ENCODE measurements around the gene XBP1.
"Not testable (repeated sequence)": the region's sequence is repeated elsewhere in the genome, so short reads cannot be mapped to it uniquely, and the experiment has no call there.

The XBP1 gene

GRCh38 chr22:28792491-28793383, 7.6 kb downstream of the XBP1 start:
- DNase-seq (ENCODE audit: low read depth in 2 of 2) = no peak

- DNase-seq (ENCODE audit: low read depth in 2 of 2) = no peak
These were observed 8.4 kb downstream of the XBP1 start for GRCh38 chr22:28791841-28792490.

GRCh38 chr22:28791124-28791523, 9.2 kb downstream of the XBP1 start:
- DNase-seq (ENCODE audit: low read depth in 2 of 2) = no peak

GRCh38 chr22:28788601-28789000, 11.8 kb downstream of the XBP1 start:
- DNase-seq (ENCODE audit: low read depth in 2 of 2) = no peak

GRCh38 chr22:28783786-28784671, 16.3 kb downstream of the XBP1 start:
- no peak for DNase-seq (ENCODE audit: low read depth in 2 of 2)

- DNase-seq (ENCODE audit: low read depth in 2 of 2) = no peak
These were observed 20.1 kb downstream of the XBP1 start for GRCh38 chr22:28780296-28780695.

- no peak for DNase-seq (ENCODE audit: low read depth in 2 of 2)
These were observed 20.5 kb downstream of the XBP1 start for GRCh38 chr22:28779833-28780232.

GRCh38 chr22:28774378-28774777, 26.0 kb downstream of the XBP1 start:
- no peak for DNase-seq (ENCODE audit: low read depth in 2 of 2)

GRCh38 chr22:28773461-28773867, 26.9 kb downstream of the XBP1 start:
- no peak for DNase-seq (ENCODE audit: low read depth in 2 of 2)

- peak; percentile 84 to 92 for DNase-seq (ENCODE audit: low read depth in 2 of 2)
These were observed 27.5 kb downstream of the XBP1 start, which contains the start of gene CCDC117 for GRCh38 chr22:28772633-28773460. CCDC117 (plus strand) TSS chr22:28772695; CDS start chr22:28772850, 155 bp downstream.

- no peak for DNase-seq (ENCODE audit: low read depth in 2 of 2)
These were observed 29.1 kb downstream of the XBP1 start for GRCh38 chr22:28771195-28771791.

- DNase-seq (ENCODE audit: low read depth in 2 of 2) = no peak
These were observed 30.8 kb downstream of the XBP1 start for GRCh38 chr22:28769394-28770085.

GRCh38 chr22:28768701-28769393, 31.5 kb downstream of the XBP1 start:
- no peak for DNase-seq (ENCODE audit: low read depth in 2 of 2)

GRCh38 chr22:28766628-28767027, 33.7 kb downstream of the XBP1 start:
- no peak for DNase-seq (ENCODE audit: low read depth in 2 of 2)

GRCh38 chr22:28762000-28762399, 38.4 kb downstream of the XBP1 start:
- DNase-seq (ENCODE audit: low read depth in 2 of 2) = not testable (repeated sequence)

GRCh38 chr22:28761449-28761755, 39.0 kb downstream of the XBP1 start:
- no peak for DNase-seq (ENCODE audit: low read depth in 2 of 2)

- DNase-seq (ENCODE audit: low read depth in 2 of 2) = no peak
These were observed 40.4 kb downstream of the XBP1 start for GRCh38 chr22:28759861-28760560.

GRCh38 chr22:28754512-28754911, 45.9 kb downstream of the XBP1 start:
- DNase-seq (ENCODE audit: low read depth in 2 of 2) = not testable (repeated sequence)

- DNase-seq (ENCODE audit: low read depth in 2 of 2) = no peak
These were observed 49.9 kb downstream of the XBP1 start for GRCh38 chr22:28750471-28750881.
